ENCODE measurements around the gene CUBN. TPM values are rescaled to one million over a fixed set of nuclear protein-coding genes. Genes with fewer than 3 reads are reported as not detected.

Gene CUBN
- total and polyA plus RNA-seq, 12 donors = 0.41 to 9.3 (median 1.3) TPM

- no peak overlapping the region for H3K4me3 ChIP-seq
- H3K4me1 ChIP-seq (replicated peaks in 1 of 2) = no peaks in the 10 kb centered on the region
- no peaks in the 10 kb centered on the region for H3K27me3 ChIP-seq
- intact Hi-C loops (cut with DNase I) = no loop called here
- no peak overlapping the region for H3K27ac ChIP-seq
- no peaks in the 10 kb centered on the region for H3K36me3 ChIP-seq (replicated peaks in 1 of 2)
- no peak for DNase-seq
- H3K9me3 ChIP-seq (replicated peaks in 1 of 3) = peaks cover 0 to 4% (median 0%) of the 10 kb centered on the region in 3 donors
- TF ChIP-seq POLR2A (IDR thresholded peaks at IDR 0.05) (no peak), CTCF (IDR thresholded peaks at IDR 0.05) (no peak)
These were observed 27.7 kb downstream of the CUBN start for GRCh38 chr10:17101910-17102266.

GRCh38 chr10:17101257-17101909 lies 28.2 kb downstream of the CUBN start:
- no peak overlapping the region for H3K27ac ChIP-seq
- H3K27me3 ChIP-seq = no peaks in the 10 kb centered on the region
- TF ChIP-seq POLR2A (IDR thresholded peaks at IDR 0.05) (no peak), CTCF (IDR thresholded peaks at IDR 0.05) (no peak)
- no peaks in the 10 kb centered on the region for H3K36me3 ChIP-seq (replicated peaks in 1 of 2)
- intact Hi-C loops (cut with DNase I) = no loop called here
- 75 to 82% (median 79%) methylated on average over 7 of the region's 7 CpGs for WGBS, 4 donors
- H3K9me3 ChIP-seq (replicated peaks in 1 of 3) = peaks cover 0 to 4% (median 0%) of the 10 kb centered on the region in 3 donors
- no peak overlapping the region for H3K4me3 ChIP-seq
- H3K4me1 ChIP-seq (replicated peaks in 1 of 2) = no peaks in the 10 kb centered on the region
- DNase-seq = no peak

- Histone ChIP-seq H3K27ac (no peak overlapping the region), H3K36me3 (replicated peaks in 1 of 2) (no peaks in the 10 kb centered on the region), H3K9me3 (replicated peaks in 1 of 3) (peaks cover 0 to 4% (median 0%) of the 10 kb centered on the region in 3 donors), H3K4me1 (replicated peaks in 1 of 2) (no peaks in the 10 kb centered on the region), H3K4me3 (no peak overlapping the region), H3K27me3 (no peaks in the 10 kb centered on the region)
- WGBS, 4 donors = 87 to 96% (median 92%) methylated on average over 9 of the region's 9 CpGs
- no peak for DNase-seq
- no peak for TF ChIP-seq CTCF (IDR thresholded peaks at IDR 0.05)
- intact Hi-C loops (cut with DNase I) = no loop called here
These were observed 29.0 kb downstream of the CUBN start for GRCh38 chr10:17100586-17100985.

GRCh38 chr10:17098012-17098411 lies 31.6 kb downstream of the CUBN start:
- WGBS, 4 donors = 85 to 94% (median 91%) methylated on average over 3 of the region's 3 CpGs

More at GRCh38 chr10:17098012-17098411, 31.6 kb downstream of the CUBN start:
- Histone ChIP-seq H3K27me3 (no peaks in the 10 kb centered on the region), H3K36me3 (replicated peaks in 1 of 2) (no peaks in the 10 kb centered on the region), H3K4me3 (no peak overlapping the region), H3K27ac (no peak overlapping the region), H3K9me3 (replicated peaks in 1 of 3) (peaks cover 0 to 8% (median 0%) of the 10 kb centered on the region in 3 donors), H3K4me1 (replicated peaks in 1 of 2) (no peaks in the 10 kb centered on the region)
- DNase-seq = no peak
- intact Hi-C loops (cut with DNase I) = no loop called here
- TF ChIP-seq POLR2A (IDR thresholded peaks at IDR 0.05) = no peak
- TF ChIP-seq CTCF (IDR thresholded peaks at IDR 0.05) = no peak
